Peyer's patch (tissue), 4 donors: ENCODE results near the gene SH3PXD2B. TPM values are rescaled to one million over a fixed set of nuclear protein-coding genes. Genes with fewer than 3 reads are reported as not detected.

Experiments
- DNase-seq, 3 donors: peaks; one replicate each; pipeline ENCODE4 v3.0.0-alpha.2; 2017 to 2019
- H3K27ac ChIP-seq, 4 donors: fragments of 200-600 bp; sonication (generic); one replicate each; pipeline ENCODE4 v1.5.1; 2016 to 2019
- H3K27me3 ChIP-seq, 2 donors: fragments of 200-600 bp; sonication (generic); one replicate each; pipeline ENCODE4 v1.5.1; 2019
- H3K36me3 ChIP-seq, 3 donors: fragments of 200-600 bp; sonication (generic); one replicate each; pipeline ENCODE4 v1.5.1; 2016 to 2019
- H3K4me1 ChIP-seq, 4 donors: fragments of 200-600 bp; sonication (generic); one replicate each; pipeline ENCODE4 v1.5.1; 2016 to 2019
- H3K4me3 ChIP-seq, 4 donors: fragments of 200-600 bp; sonication (generic); 1 replicate in 3 of 4; 2 replicates in 1 of 4; pipeline ENCODE4 v1.5.1; 2016 to 2019; ENCODE audit warnings: mild to moderate bottlenecking in 1 of 4
- H3K9me3 ChIP-seq, 4 donors: fragments of 200-600 bp; sonication (generic); one replicate each; pipeline ENCODE4 v1.5.1; 2016 to 2019; ENCODE audit warnings: mild to moderate bottlenecking in 1 of 4
- POLR2A ChIP-seq, 2 donors: fragments of 450-650 bp; IDR thresholded peaks; one replicate each; pipeline ENCODE4 v1.5.1; 2017; ENCODE audit warnings: antibody characterized with exemption in 2 of 2, mild to moderate bottlenecking in 2 of 2, moderate library complexity in 2 of 2
- total RNA-seq, 4 donors: library from RNA; depleted of rRNA; stranded (reverse); fragments of >200 nt; gene quantifications; one replicate each; pipeline ENCODE4 v1.1.0, GENCODE V29; 2016
- TF ChIP-seq, protein P1 (sequence below), 6 experiments: fragments of 450-650 bp in 4 of 6; fragments of 200-600 bp in 2 of 6; sonication (generic) in 1 of 6; IDR thresholded peaks; one replicate each; pipeline ENCODE4 v1.5.1; 2017 to 2019; ENCODE audit warnings: antibody characterized with exemption in 6 of 6, mild to moderate bottlenecking in 3 of 6, moderate library complexity in 1 of 6

SH3PXD2B gene
- total RNA-seq, 4 donors from 2014 or later, result 5.8 to 26.4 (median 11.7) TPM

DNA sequence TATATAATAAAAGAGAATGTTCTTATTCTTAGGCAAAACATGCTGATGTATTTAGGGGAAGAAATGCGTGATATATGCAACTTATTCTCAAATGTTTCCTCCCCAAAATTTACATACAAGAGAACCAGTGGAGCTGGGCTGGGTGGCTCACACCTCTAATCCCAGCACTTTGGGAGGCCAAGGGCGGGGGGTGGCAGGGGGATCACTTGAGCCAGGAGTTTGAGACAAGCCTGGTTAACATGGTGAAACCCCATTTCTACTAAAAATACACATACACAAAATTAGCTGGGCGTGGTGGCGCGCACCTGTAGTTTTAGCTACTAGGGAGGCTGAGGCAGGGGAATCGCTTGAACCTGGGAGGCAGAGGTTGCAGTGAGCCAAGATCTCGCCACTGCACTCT, 143.3 kb downstream of the SH3PXD2B start:
- Histone ChIP-seq H3K9me3 (no peaks in the 10 kb centered on the region), H3K4me1 (no peaks in the 10 kb centered on the region), H3K36me3 (no peaks in the 10 kb centered on the region), H3K27ac (no peak overlapping the region), H3K4me3 (no peak overlapping the region), H3K27me3 (no peaks in the 10 kb centered on the region)
- no peak for DNase-seq
- TF ChIP-seq POLR2A (IDR thresholded peaks at IDR 0.05), result no peak
- TF ChIP-seq, protein P1, sequence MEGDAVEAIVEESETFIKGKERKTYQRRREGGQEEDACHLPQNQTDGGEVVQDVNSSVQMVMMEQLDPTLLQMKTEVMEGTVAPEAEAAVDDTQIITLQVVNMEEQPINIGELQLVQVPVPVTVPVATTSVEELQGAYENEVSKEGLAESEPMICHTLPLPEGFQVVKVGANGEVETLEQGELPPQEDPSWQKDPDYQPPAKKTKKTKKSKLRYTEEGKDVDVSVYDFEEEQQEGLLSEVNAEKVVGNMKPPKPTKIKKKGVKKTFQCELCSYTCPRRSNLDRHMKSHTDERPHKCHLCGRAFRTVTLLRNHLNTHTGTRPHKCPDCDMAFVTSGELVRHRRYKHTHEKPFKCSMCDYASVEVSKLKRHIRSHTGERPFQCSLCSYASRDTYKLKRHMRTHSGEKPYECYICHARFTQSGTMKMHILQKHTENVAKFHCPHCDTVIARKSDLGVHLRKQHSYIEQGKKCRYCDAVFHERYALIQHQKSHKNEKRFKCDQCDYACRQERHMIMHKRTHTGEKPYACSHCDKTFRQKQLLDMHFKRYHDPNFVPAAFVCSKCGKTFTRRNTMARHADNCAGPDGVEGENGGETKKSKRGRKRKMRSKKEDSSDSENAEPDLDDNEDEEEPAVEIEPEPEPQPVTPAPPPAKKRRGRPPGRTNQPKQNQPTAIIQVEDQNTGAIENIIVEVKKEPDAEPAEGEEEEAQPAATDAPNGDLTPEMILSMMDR (IDR thresholded peaks at IDR 0.05), result no peak

DNA sequence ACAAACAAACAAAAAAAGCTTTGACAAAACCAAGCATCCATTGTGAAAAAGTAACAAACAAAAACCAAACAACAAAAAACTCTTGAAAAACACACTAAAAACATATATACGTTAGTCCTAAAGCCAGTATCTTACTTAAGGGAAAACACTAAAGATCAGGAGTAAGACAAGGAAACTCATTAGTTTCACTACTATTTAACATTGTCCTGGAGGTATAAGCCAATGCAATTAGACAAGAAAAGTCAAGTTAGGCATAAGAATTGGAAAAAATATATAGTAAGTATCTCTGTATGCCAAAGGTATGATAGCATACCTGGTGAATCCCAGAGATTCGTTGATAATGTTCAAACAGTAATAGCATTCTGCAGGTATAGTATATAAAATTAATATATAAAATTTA, 148.9 kb downstream of the SH3PXD2B start:
- H3K9me3 ChIP-seq, result peaks cover 0 to 8% (median 2%) of the 10 kb centered on the region in 4 donors
- DNase-seq, result no peak
- no peaks in the 10 kb centered on the region for H3K4me1 ChIP-seq
- H3K4me3 ChIP-seq, result no peak overlapping the region
- no peak overlapping the region for H3K27ac ChIP-seq
- H3K27me3 ChIP-seq, result no peaks in the 10 kb centered on the region
- TF ChIP-seq, protein P1 (IDR thresholded peaks at IDR 0.05), result no peak
- TF ChIP-seq POLR2A (IDR thresholded peaks at IDR 0.05), result no peak
- no peaks in the 10 kb centered on the region for H3K36me3 ChIP-seq

DNA sequence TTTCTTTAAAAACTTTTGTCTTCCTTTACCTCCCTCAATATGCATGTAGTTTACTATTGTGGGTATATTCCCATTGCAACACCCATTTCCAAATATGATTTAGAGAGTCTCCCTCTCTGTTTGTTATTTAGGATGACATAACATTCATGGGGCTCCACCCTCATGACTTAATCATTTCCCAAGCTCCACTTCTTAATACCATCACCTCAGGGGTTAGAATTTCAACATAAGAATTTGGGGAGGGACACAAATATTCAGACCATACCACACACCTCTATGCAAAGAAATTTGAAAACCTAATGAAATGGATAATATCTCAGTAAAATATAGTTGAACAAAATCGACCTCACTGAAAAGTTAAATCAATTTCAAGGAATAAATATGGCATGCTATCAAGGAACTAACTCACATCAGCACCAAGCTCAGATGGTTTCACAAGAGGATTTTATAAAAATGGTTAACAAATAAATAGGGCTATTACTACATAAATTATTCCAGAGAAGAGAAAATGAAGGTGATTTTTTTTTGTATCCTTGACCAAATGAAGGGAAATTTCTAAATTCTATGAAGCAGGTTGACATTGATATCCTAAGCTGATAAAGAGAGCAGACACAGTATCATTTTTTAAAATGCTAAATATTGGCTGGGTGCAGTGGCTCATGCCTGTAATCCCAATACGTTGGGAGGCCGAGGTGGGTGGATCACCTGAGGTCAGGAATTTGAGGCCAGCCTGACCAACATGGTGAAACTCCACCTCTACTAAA, 150.6 kb downstream of the SH3PXD2B start:
- peaks cover 0 to 8% (median 2%) of the 10 kb centered on the region in 4 donors for H3K9me3 ChIP-seq
- no peaks in the 10 kb centered on the region for H3K27me3 ChIP-seq
- no peak for DNase-seq
- TF ChIP-seq, protein P1 (IDR thresholded peaks at IDR 0.05), result no peak
- no peak for TF ChIP-seq POLR2A (IDR thresholded peaks at IDR 0.05)
- H3K27ac ChIP-seq, result no peak overlapping the region
- no peak overlapping the region for H3K4me3 ChIP-seq
- H3K4me1 ChIP-seq, result no peaks in the 10 kb centered on the region
- no peaks in the 10 kb centered on the region for H3K36me3 ChIP-seq

DNA sequence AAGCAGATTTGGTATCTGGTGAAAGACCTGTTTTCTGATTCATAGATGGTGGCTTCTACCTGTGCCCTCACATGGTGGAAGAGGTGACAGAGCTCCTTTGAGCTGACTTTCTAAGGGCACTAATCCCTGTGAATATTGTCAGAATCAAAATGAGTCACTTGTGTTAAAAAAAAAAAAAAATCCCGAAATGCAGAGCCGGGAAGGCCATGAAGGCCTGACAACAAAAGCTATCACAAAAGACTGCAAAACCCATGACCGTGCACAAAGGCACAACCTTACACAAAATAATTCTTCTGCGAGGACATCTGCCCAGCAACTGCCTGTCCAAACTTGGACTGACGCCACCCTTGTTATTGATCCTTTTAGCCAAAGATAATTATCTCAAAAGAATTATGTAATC, 151.2 kb downstream of the SH3PXD2B start:
- Histone ChIP-seq H3K27me3 (no peaks in the 10 kb centered on the region), H3K4me3 (no peak overlapping the region), H3K36me3 (no peaks in the 10 kb centered on the region), H3K9me3 (peaks cover 0 to 8% (median 2%) of the 10 kb centered on the region in 4 donors), H3K27ac (no peak overlapping the region), H3K4me1 (no peaks in the 10 kb centered on the region)
- no peak for DNase-seq
- TF ChIP-seq, protein P1 (IDR thresholded peaks at IDR 0.05), result no peak
- no peak for TF ChIP-seq POLR2A (IDR thresholded peaks at IDR 0.05)

DNA sequence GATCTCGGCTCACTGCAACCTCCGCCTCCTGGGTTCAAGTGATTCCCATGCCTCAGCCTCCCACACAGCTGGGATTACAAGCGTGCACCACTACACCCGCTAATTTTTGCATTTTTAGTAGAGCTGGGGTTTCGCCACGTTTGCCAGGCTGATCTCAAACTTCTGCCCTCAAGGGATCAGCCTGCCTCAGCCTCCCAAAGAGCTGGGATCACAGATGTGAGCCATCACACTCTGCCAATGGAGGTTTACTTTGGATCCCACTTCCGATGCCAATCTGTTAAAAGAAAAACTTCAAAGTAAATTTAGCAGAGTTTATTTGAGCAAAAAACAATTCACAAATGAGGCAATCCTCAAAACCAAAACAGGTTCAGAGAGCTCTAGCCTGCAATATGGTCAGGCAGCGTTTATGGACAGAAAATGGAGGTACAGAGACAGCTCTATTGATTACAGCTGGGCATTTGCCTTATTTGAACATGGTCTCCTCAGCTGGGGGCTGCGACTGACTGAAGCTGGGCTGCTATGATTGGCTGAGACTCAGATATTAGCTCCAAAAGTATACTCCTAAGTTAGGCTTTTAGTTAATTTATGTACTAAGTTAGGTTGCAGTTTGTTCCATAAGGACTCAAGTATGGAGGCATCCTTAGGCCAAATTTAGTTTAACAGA, 152.1 kb downstream of the SH3PXD2B start:
- Histone ChIP-seq H3K36me3 (no peaks in the 10 kb centered on the region), H3K4me1 (no peaks in the 10 kb centered on the region), H3K9me3 (peaks cover 0 to 8% (median 2%) of the 10 kb centered on the region in 4 donors), H3K27me3 (no peaks in the 10 kb centered on the region), H3K27ac (no peak overlapping the region), H3K4me3 (no peak overlapping the region)
- no peak for TF ChIP-seq POLR2A (IDR thresholded peaks at IDR 0.05)
- TF ChIP-seq, protein P1 (IDR thresholded peaks at IDR 0.05), result no peak
- no peak for DNase-seq
